ENCODE results near the gene UNC13D. TPM values are rescaled to one million over a fixed set of nuclear protein-coding genes. Genes with fewer than 3 reads are reported as not detected.
"Not testable (repeated sequence)": the region's sequence is repeated elsewhere in the genome, so short reads cannot be mapped to it uniquely, and the experiment has no call there.

Gene UNC13D
- polyA plus RNA-seq, 12 donors, result 3.1 to 14.7 (median 3.9) TPM; not detected in 1

DNA sequence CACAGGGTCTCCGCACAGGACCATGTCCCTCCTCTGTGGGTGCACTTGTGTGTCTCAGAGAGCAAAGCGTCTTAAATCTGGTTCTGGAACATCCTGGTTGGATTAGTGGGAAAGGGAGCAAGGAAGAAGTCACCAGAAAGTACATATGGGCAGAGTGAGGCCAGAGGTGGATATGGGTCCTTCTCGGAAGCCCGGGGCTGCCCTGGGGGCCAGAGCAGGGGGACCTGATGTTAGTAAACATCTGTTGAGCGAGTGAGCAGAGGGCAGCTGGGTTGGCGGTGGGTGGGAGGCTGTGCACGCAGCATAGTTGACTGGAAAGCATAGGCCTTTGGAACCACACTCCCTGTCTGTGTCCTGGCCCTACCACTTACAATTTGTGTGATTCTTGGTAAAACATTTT lies 22.7 kb downstream of the UNC13D start:
- DNase-seq, result no peak

DNA sequence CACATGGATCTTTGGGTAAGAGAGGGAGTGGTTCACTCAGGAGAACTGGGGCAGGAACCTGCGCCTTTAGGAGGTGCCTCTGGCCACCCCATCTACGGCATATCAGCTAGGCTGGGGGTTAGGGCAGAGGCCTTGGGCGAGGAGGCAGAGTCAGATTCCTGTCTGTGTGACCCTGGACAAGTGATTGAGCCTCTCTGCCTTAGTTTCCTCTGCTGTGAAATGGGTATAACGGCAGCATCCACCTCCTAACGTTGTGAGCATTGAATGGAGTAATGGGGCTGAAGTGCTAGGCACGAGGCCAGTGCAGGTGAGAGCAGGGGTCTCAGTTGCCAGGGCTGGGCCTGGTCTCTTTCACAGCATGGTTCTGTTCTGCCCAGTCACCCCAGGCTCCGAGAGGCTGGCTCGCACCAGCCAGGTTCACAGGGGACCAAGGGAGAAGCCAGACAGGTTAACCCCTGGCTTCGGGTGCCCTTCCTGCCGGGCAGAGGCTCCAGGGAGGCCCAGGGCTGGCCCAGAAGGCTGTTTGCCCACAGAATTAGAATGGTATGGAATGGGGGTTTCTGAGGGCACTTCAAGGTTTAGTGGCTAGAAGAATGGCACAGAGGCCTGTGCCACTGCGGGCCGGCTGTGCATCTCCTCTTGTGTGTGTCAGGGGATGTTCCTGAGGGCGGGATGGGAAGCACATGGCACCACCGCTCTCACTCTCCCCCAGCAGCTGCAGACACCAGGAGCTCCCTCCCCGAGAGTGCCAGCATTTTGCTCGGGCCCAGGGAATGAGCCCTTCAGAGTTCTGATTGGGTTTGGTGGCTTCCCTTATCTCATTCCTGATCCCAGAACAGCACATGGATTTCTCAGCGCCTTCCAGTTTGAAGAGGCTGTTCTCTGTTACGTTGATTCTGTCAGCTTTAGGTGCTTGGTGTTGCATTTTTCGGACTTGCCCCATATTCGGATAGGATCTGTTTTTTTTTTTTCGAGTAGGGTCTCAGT lies 23.8 kb downstream of the UNC13D start:
- DNase-seq, result no peak

DNA sequence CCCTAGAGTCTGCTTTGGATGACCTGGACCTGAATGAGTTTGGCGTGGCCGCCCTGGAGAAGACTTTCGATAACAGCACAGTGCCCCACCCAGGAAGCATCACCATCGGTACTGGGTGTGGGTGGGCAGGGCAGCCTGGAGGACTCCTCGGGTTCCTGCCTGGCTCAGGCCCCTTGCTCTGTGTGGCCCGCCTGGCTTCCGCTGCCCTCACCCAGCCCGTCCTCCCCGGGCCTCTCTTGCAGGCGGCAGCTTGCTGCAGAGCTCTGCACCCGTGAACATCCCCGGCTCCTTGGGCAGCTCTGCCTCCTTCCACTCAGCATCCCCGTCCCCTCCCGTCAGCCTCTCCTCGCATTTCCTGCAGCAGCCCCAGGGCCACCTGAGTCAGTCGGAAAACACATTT lies 24.5 kb downstream of the UNC13D start:
- no peak for DNase-seq

DNA sequence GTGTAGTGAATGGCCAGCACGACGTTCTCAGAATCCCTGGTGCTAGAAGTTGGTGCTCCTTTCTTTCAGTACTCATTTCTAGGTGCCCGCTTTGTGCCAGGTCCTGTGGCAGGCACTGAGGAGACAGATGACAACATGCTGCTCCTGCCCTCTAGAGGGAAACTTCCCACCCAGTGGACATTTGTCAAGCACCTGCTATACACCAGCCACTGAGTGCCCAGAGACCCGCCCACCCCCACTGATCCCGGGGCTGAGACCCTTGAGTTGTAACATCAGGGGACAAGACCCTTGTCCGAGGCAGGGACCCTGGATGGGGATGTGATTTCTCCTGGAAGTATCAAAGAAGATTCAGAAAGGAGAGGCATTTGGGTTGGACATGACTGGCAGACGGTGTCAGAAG lies 25.1 kb downstream of the UNC13D start:
- no peak for DNase-seq

GRCh38 chr17:75818326-75818885 lies 25.8 kb downstream of the UNC13D start:
- no peak for DNase-seq

GRCh38 chr17:75817571-75817970 lies 26.6 kb downstream of the UNC13D start:
- DNase-seq, result no peak

GRCh38 chr17:75816693-75817092 lies 27.5 kb downstream of the UNC13D start:
- DNase-seq, result no peak

- DNase-seq, result no peak
Measured at GRCh38 chr17:75815399-75815798, 28.8 kb downstream of the UNC13D start.

- DNase-seq, result no peak
Measured at GRCh38 chr17:75814900-75815373, 29.3 kb downstream of the UNC13D start.

GRCh38 chr17:75814021-75814395 lies 30.2 kb downstream of the UNC13D start:
- DNase-seq, result no peak

GRCh38 chr17:75813081-75814020 lies 30.9 kb downstream of the UNC13D start:
- no peak for DNase-seq

- DNase-seq, result no peak
Measured at GRCh38 chr17:75812096-75813013, 31.8 kb downstream of the UNC13D start.

GRCh38 chr17:75811174-75811573 lies 33.0 kb downstream of the UNC13D start:
- no peak for DNase-seq

DNA sequence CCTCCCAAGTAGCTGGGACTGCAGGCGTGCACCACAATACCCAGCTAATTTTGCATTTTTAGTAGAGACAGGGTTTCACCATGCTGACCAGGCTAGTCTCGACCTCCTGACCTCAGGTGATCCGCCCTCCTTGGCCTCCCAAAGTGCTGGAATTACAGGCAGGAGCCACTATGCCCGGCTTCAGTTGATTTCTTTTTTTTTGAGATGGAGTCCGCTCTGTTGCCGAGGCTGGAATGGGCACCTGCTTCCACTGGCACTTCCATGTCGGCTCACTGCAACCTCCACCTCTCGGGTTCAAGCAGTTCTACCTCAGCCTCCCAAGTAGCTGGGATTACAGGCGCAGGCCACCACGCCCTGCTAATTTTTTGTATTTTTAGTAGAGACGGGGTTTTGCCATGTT lies 33.4 kb downstream of the UNC13D start:
- DNase-seq, result not testable (repeated sequence)

- DNase-seq, result no peak
Measured at GRCh38 chr17:75810216-75810615, 34.0 kb downstream of the UNC13D start.

- no peak for DNase-seq
Measured at GRCh38 chr17:75809631-75810111, 34.5 kb downstream of the UNC13D start.

DNA sequence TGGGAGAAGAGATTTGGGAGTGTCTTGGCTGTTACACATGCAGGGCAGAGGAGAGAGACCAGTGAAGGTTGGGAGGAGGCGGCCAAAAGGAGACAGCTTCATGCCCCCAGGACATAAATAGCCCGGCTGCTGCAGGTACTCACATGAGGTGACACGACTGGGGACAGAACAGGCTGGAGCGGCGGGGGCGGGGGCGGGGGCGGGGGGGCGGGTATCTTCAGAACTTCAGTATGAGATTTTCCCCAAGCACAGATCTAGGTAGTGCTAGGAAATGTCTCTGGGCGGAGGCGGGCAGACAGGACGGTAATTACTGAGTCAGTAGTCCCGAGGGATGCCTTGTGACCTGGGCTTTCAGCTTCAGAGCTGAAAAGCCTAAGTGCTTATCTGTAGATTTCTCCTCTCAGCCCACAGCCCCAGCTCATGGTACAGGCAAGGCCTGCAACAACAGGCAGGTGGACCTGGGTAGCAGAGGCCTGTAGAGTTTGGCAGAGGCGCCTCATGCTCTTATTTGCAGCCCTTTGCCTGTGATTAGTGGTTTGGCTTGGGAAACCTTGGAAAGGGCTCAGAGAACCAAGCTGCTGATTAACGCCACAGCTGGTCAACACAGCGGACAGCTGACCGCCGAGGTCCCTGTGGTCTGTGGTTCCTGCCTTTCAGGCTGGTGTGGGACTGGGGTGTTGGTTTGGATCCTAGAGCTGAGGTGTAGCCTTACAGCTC lies 35.1 kb downstream of the UNC13D start:
- no peak for DNase-seq

- no peak for DNase-seq
Measured at GRCh38 chr17:75808549-75808904, 35.7 kb downstream of the UNC13D start.

GRCh38 chr17:75807861-75808260 lies 36.3 kb downstream of the UNC13D start:
- no peak for DNase-seq
